HepG2 (cell line): ENCODE results near the gene CDKN2A.

Source experiments
- ATF6 ChIP-seq: sonication (generic); formaldehyde crosslinking; conservative IDR thresholded peaks from 2 replicates; pipeline ENCODE4 v1.4.0; 2020; ENCODE audit warnings: missing genetic modification reagents
- CEBPZ ChIP-seq: IDR thresholded peaks from 2 replicates; pipeline ENCODE4 v1.6.1; 2012; ENCODE audit warnings: low read length, improper control_type of control experiment
- CHD4 ChIP-seq: fragments of 200-600 bp; sonication (generic); IDR thresholded peaks from 2 replicates; pipeline ENCODE4 v1.7.0; 2017; ENCODE audit warnings: mild to moderate bottlenecking, low read length, borderline replicate concordance
- CTCF ChIP-seq: sonication (generic); formaldehyde crosslinking; IDR thresholded peaks from 2 replicates; pipeline ENCODE4 v1.5.0; 2020; ENCODE audit warnings: mild to moderate bottlenecking, missing genetic modification reagents, moderate library complexity
- FOXK2 ChIP-seq: fragments of 450-650 bp; IDR thresholded peaks from 2 replicates; pipeline ENCODE4 v1.6.1; 2016
- MXI1 ChIP-seq: IDR thresholded peaks from 3 replicates; pipeline ENCODE4 v1.6.1; 2012; ENCODE audit warnings: low read depth, low read length, inconsistent platforms, borderline replicate concordance
- PRPF4 ChIP-seq: fragments of 200-400 bp; formaldehyde crosslinking; IDR thresholded peaks from 2 replicates; pipeline ENCODE4 v1.6.1; 2016; ENCODE audit warnings: low read length, low read depth; ENCODE audit not compliant: poor library complexity, severe bottlenecking
- TP53 ChIP-seq: sonication (generic); formaldehyde crosslinking; conservative IDR thresholded peaks from 2 replicates; pipeline ENCODE4 v1.4.0; 2020; ENCODE audit warnings: missing genetic modification reagents
- ZNF138 ChIP-seq: sonication (generic); formaldehyde crosslinking; IDR thresholded peaks from 2 replicates; pipeline ENCODE4 v1.5.0; 2020; ENCODE audit warnings: mild to moderate bottlenecking, low read depth, missing genetic modification reagents
- ZNF224 ChIP-seq: sonication (generic); formaldehyde crosslinking; IDR thresholded peaks from 2 replicates; pipeline ENCODE4 v1.5.0; 2020; ENCODE audit warnings: mild to moderate bottlenecking, missing genetic modification reagents
- ZNF274 ChIP-seq: sonication (generic); formaldehyde crosslinking; IDR thresholded peaks from 2 replicates; pipeline ENCODE4 v1.5.1; 2020; ENCODE audit warnings: mild to moderate bottlenecking, missing genetic modification reagents
- ZNF629 ChIP-seq: sonication (generic); formaldehyde crosslinking; conservative IDR thresholded peaks from 2 replicates; pipeline ENCODE4 v1.5.0; 2020; ENCODE audit warnings: missing genetic modification reagents
- ZNF678 ChIP-seq: sonication (generic); formaldehyde crosslinking; IDR thresholded peaks from 2 replicates; pipeline ENCODE4 v1.4.0; 2020; ENCODE audit warnings: mild to moderate bottlenecking, missing genetic modification reagents

- TF ChIP-seq ZNF274 (CRISPR knock-in tag) (no peak), CEBPZ (no peak), ZNF678 (CRISPR knock-in tag) (no peak), PRPF4 (no peak), ZNF629 (CRISPR knock-in tag) (no peak), MXI1 (no peak), CTCF (no peak), TP53 (no peak), CHD4 (no peak), ZNF224 (CRISPR knock-in tag) (no peak), ZNF138 (CRISPR knock-in tag) (no peak), FOXK2 (no peak), ATF6 (no peak)
Observed at GRCh38 chr9:22005021-22005701, 11.0 kb upstream of the CDKN2A start.
